Measurements from ENCODE around the gene DCT.

GRCh38 chr13:94412870-94413597 is 66.4 kb downstream of the DCT start:
- TF ChIP-seq CTCF (IDR thresholded peaks at IDR 0.05) (no peak), POLR2A (IDR thresholded peaks at IDR 0.05; ENCODE audit: low read depth) (no peak), EP300 (IDR thresholded peaks at IDR 0.05) (no peak), POLR2AphosphoS5 (IDR thresholded peaks at IDR 0.05) (no peak)

Measured in esophagus muscularis mucosa (tissue), 4 donors.